ENCODE measurements around the gene CATSPER3.

GRCh38 chr5:135025730-135026644, 58.3 kb downstream of the CATSPER3 start:
- TF ChIP-seq SP1 (IDR thresholded peaks at IDR 0.05; ENCODE audit: low read depth) (no peak), CEBPB (IDR thresholded peaks at IDR 0.05; ENCODE audit: low read depth) (no peak), CTCF (IDR thresholded peaks at IDR 0.05 in 2 of 3, conservative IDR thresholded peaks at IDR 0.05 in 1 of 3; ENCODE audit: borderline replicate concordance in 1 of 3, insufficient read depth in 1 of 3, low read depth in 2 of 3, low read length in 2 of 3) (no peak), ATF3 (IDR thresholded peaks at IDR 0.05) (no peak), POLR2A (IDR thresholded peaks at IDR 0.05; ENCODE audit: borderline replicate concordance, extremely low read depth, insufficient read depth, insufficient read length) (no peak), SRF (IDR thresholded peaks at IDR 0.05; ENCODE audit: low read depth) (no peak), EZH2 (IDR thresholded peaks at IDR 0.05) (no peak), EGR1 (IDR thresholded peaks at IDR 0.05; ENCODE audit: low read depth) (no peak), ZFX (IDR thresholded peaks at IDR 0.05) (no peak), EZH2phosphoT487 (IDR thresholded peaks at IDR 0.05; ENCODE audit: borderline replicate concordance) (no peak), MAX (IDR thresholded peaks at IDR 0.05) (no peak), POLR2AphosphoS5 (IDR thresholded peaks at IDR 0.05; ENCODE audit: low read depth, low read length) (no peak), ELF1 (IDR thresholded peaks at IDR 0.05; ENCODE audit: borderline replicate concordance, low read depth) (no peak)

Data from HCT116 (cell line).